AG10803 (cell line): ENCODE data around the gene SERPINA10.

Experiments
- DNase-seq: peaks from one replicate; pipeline ENCODE4 v3.0.0; 2010; ENCODE audit warnings: low read depth
- H3K4me3 ChIP-seq: 2 replicates; pipeline ENCODE4 v1.5.1; 2011; ENCODE audit warnings: mild to moderate bottlenecking, low read length, control low read depth
- TF ChIP-seq, protein P1 (sequence below): conservative IDR thresholded peaks from 2 replicates; pipeline ENCODE4 v1.5.1; 2011; ENCODE audit warnings: mild to moderate bottlenecking, low read length, control low read depth, inconsistent platforms

The SERPINA10 gene

DNA sequence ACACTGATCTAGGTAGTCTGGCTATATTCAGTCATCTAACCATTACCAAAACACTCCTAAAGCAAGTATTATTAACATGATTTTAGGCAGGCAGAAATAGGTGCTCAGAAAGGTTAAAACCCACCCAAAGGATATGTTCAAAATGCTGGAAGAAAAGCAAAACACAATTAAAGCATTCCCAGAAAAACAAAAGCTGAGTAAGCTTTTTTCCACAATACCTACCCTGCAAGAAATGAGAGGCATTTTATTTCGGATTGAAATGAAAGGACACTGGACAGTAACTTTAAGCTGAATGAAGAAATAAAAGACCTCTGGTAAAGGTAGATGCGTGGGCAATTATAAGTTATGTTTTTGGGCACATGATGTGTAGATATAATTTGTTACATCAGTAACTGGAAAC, 21.8 kb upstream of the SERPINA10 start:
- DNase-seq = no peak
- TF ChIP-seq, protein P1, sequence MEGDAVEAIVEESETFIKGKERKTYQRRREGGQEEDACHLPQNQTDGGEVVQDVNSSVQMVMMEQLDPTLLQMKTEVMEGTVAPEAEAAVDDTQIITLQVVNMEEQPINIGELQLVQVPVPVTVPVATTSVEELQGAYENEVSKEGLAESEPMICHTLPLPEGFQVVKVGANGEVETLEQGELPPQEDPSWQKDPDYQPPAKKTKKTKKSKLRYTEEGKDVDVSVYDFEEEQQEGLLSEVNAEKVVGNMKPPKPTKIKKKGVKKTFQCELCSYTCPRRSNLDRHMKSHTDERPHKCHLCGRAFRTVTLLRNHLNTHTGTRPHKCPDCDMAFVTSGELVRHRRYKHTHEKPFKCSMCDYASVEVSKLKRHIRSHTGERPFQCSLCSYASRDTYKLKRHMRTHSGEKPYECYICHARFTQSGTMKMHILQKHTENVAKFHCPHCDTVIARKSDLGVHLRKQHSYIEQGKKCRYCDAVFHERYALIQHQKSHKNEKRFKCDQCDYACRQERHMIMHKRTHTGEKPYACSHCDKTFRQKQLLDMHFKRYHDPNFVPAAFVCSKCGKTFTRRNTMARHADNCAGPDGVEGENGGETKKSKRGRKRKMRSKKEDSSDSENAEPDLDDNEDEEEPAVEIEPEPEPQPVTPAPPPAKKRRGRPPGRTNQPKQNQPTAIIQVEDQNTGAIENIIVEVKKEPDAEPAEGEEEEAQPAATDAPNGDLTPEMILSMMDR = no peak

DNA sequence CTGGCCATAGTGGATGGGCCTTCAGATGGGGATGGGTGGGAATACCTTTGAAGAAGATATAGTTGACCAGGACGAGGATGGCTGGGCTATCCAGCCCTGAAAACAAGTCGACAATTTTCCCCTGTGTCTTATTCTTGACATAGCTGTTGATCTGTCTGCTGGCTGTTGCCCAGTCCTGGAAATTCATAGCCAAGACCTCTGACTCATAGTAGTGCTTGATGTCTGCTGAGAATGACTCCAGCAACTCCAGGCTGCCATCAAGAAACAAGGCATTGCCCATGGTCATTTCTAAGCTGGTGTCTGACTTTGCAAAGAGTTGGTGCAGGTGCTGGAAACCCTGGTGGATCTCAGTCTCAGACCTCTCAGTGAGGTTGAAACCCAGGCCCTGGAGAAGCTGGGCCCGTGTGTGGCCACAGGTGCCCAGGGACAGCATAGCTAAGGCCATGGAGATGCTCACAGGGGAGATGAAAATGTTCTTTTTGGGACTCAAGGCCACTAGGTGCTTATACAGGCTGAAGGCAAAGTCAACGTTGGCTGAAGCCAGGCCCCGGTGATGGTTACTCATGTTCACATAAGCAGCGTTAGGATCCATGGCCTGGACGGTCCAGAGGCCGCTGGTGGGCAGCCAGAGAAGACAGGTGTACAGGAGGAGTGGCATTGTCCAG, 21.1 kb upstream of the SERPINA10 start:
- peak; percentile 40 for DNase-seq
- no peak overlapping the region for H3K4me3 ChIP-seq
- TF ChIP-seq, protein P1 = no peak

More for the DNA sequence above, 21.8 kb upstream of the SERPINA10 start:
- no peak overlapping the region for H3K4me3 ChIP-seq

DNA sequence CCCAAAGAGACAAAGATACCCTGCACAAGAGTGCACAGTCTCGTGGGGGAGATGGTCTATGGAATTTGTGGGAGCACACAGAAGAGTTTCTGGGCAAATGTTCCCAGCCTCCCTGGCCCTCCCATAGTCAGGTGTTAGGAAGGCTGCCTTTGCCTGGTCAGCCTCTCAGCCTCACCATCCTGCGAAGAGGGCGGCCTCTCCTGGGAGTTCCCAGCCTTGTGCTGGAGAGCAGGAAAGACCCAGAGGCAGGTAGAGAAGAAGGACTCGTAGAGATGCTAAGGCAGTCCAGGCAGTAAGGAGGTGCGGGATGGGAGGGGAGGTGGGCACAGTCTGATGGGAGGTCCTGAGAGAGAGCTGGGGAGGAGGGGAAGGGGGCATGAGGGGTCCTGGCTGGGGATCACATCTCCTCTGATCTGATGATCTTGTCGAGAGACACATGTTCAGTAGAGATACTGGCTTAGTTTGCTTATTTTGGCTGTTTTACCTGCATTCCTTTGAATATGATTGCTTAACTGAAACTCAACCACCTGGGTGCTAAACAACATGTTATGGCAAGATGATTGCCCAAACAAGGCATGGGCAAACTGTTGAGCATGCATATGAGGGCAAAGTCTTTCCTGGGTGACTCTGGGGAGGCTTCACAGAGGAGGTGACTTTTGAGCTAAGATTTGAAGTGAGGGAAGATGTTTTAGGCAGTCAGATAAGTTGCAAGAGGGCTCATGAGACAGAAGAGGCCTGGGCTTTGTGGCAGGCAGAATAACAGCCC, 19.6 kb upstream of the SERPINA10 start:
- no peak overlapping the region for H3K4me3 ChIP-seq
- no peak for DNase-seq
- TF ChIP-seq, protein P1 = no peak

DNA sequence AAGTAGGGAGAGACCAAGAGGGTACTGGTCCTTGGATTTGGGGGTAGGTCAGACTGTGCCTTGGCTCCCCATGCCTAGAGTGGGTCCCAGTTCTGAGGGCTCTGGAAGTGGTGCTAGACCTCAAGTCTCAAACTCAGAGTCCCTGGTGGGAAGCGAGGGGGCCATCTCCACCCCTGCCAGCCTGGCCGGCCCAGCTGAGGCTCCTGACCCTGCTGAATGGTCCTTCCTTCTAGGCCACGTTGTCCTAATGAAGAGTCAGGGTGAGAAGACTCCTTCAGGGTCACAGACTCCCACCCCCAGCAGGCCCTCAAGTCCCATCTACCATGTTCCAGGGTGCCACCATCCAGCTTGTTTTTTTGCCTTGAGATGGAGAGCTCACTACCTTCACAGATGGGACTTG, 17.2 kb upstream of the SERPINA10 start:
- no peak for DNase-seq
- H3K4me3 ChIP-seq = no peak overlapping the region
- TF ChIP-seq, protein P1 = no peak

DNA sequence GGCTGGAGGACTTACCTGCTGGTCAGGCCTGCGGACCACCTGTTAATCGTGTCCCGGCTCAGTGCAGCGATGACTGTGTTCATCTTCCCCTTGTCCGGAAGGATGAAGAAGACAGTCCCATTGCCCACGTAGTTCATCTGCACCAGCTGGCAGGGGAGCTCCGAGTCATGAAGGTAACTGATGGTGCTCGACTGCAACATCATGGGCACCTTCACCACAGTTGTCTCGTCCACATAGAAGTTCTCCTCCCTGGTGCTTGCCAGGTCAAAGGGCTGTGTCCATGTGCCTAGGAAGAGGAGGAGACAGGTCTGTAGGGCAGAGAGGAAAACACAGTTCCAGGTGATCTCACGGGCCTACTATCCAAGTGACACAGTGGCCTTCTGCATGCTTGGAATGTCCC, 16.7 kb upstream of the SERPINA10 start:
- TF ChIP-seq, protein P1 = no peak
- H3K4me3 ChIP-seq = no peak overlapping the region
- no peak for DNase-seq

DNA sequence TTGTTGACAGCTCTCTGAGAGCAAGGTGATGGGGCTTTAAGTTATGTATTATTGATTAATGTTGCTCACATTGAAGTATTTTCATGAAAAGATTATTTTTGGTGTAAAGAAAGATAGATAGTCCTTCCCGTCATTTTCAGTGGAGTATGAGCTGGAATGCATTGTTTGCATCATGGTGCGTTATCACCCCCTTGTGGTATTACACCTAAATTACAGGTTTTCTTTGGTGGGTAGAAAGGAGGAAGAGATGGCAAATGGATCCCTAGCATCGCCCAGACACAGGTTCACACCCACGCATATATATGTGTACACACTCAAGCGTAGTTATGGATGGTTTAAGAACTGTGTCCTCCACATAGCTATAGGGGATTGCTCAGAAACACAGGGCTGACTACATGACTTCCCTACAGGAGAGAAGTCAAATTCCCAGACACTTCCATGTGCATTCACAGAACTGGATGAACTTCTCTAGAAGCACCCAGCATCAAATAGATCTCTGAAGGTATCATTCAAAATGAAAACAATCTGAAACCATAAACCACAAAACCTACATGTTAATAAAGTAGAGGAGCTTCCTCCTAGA, 14.4 kb upstream of the SERPINA10 start:
- DNase-seq = no peak

More for the DNA sequence above, 14.4 kb upstream of the SERPINA10 start:
- TF ChIP-seq, protein P1 = peak; percentile 25
- H3K4me3 ChIP-seq = no peak overlapping the region
